Upper lobe of left lung (tissue), 6 donors: ENCODE data around the gene KIF25. TPM values are rescaled to one million over a fixed set of nuclear protein-coding genes. Genes with fewer than 3 reads are reported as not detected.

Experiments
- ATAC-seq, 2 donors: fragments of 200-7000 bp; cut with Tn5 transposase; one replicate each; pipeline ENCODE4 v1.9.1; 2022; ENCODE audit warnings: mild to moderate bottlenecking in 2 of 2, moderate library complexity in 2 of 2; ENCODE audit not compliant: low FRiP score in 2 of 2
- DNase-seq, 2 donors: peaks; one replicate each; pipeline ENCODE4 v3.0.0-alpha.2; 2019 to 2020
- H3K27ac ChIP-seq, 4 donors: fragments of 200-600 bp; sonication (generic); one replicate each; pipeline ENCODE4 v1.5.1; 2016 to 2019
- H3K27me3 ChIP-seq, 4 donors: fragments of 200-600 bp; sonication (generic); one replicate each; pipeline ENCODE4 v1.5.1; 2017 to 2019
- H3K36me3 ChIP-seq, 4 donors: fragments of 200-600 bp; sonication (generic); one replicate each; pipeline ENCODE4 v1.5.1; 2016 to 2019
- H3K4me1 ChIP-seq, 4 donors: fragments of 200-600 bp; sonication (generic); one replicate each; pipeline ENCODE4 v1.5.1; 2018 to 2019
- H3K4me3 ChIP-seq, 4 donors: fragments of 200-600 bp; sonication (generic); one replicate each; pipeline ENCODE4 v1.5.1; 2017 to 2019; ENCODE audit warnings: mild to moderate bottlenecking in 2 of 4, moderate library complexity in 1 of 4
- H3K9me3 ChIP-seq, 4 donors: fragments of 200-600 bp; sonication (generic); one replicate each; pipeline ENCODE4 v1.5.1; 2018 to 2019
- EP300 ChIP-seq, 4 donors: sonication (generic); formaldehyde crosslinking; IDR thresholded peaks; one replicate each; pipeline ENCODE4 v1.5.1; 2017; ENCODE audit warnings: antibody characterized with exemption in 4 of 4, control low read depth in 2 of 4
- POLR2A ChIP-seq, 4 donors: fragments of 450-650 bp; IDR thresholded peaks; one replicate each; pipeline ENCODE4 v1.5.1; 2016 to 2017; ENCODE audit warnings: antibody characterized with exemption in 4 of 4, mild to moderate bottlenecking in 2 of 4
- POLR2AphosphoS5 ChIP-seq, 2 donors: sonication (generic); formaldehyde crosslinking; IDR thresholded peaks; one replicate each; pipeline ENCODE4 v1.5.1; 2017; ENCODE audit warnings: antibody characterized with exemption in 2 of 2
- WGBS, 2 donors: methylation state at CpG; one replicate each; pipeline ENCODE4 v1.1.5; 2017 to 2018; 5-methylcytosine and 5-hydroxymethylcytosine counted together
- total RNA-seq, 6 donors: library from RNA; depleted of rRNA in 4 of 6; stranded (reverse); fragments of >200 nt in 4 of 6; gene quantifications; one replicate each; pipeline versions ENCODE4 v1.1.0 to v1.2.1, GENCODE V29; 2016 to 2021
- TF ChIP-seq, protein P1 (sequence below), 6 experiments: fragments of 450-650 bp in 4 of 6; fragments of 200-600 bp in 2 of 6; sonication (generic) in 2 of 6; IDR thresholded peaks; one replicate each; pipeline ENCODE4 v1.5.1; 2016 to 2019; ENCODE audit warnings: antibody characterized with exemption in 6 of 6
- donor health status: DM: no; HTN: no; CAD: no; lungs with moderate emphysema.
- donor health status: DM: no; HTN: yes; CAD: no; lungs with severe emphysema.

KIF25 gene, protein sequence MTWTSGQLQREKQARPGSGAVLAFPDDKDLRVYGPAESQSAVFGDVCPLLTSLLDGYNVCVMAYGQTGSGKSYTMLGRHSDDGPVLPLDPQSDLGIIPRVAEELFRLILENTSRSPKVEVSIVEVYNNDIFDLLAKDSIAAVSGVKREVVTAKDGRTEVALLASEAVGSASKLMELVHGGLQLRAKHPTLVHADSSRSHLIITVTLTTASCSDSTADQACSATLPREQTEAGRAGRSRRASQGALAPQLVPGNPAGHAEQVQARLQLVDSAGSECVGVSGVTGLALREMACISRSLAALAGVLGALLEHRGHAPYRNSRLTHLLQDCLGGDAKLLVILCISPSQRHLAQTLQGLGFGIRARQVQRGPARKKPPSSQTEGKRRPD
- total RNA-seq, result under 1 TPM in 3 of 6 donors, not detected in 3; 0.17 to 0.54 (median 0.30) TPM

GRCh38 chr6:167997642-167998041 is at the start of gene KIF25:
KIF25 (plus strand) TSS chr6:167997671; CDS start chr6:168029586, 31,915 bp downstream.
- TF ChIP-seq POLR2A (IDR thresholded peaks at IDR 0.05) (no peak), POLR2AphosphoS5 (IDR thresholded peaks at IDR 0.05) (no peak), EP300 (IDR thresholded peaks at IDR 0.05) (no peak)
- TF ChIP-seq, protein P1, sequence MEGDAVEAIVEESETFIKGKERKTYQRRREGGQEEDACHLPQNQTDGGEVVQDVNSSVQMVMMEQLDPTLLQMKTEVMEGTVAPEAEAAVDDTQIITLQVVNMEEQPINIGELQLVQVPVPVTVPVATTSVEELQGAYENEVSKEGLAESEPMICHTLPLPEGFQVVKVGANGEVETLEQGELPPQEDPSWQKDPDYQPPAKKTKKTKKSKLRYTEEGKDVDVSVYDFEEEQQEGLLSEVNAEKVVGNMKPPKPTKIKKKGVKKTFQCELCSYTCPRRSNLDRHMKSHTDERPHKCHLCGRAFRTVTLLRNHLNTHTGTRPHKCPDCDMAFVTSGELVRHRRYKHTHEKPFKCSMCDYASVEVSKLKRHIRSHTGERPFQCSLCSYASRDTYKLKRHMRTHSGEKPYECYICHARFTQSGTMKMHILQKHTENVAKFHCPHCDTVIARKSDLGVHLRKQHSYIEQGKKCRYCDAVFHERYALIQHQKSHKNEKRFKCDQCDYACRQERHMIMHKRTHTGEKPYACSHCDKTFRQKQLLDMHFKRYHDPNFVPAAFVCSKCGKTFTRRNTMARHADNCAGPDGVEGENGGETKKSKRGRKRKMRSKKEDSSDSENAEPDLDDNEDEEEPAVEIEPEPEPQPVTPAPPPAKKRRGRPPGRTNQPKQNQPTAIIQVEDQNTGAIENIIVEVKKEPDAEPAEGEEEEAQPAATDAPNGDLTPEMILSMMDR (IDR thresholded peaks at IDR 0.05), result no peak
- Histone ChIP-seq H3K27ac (no peak within 1 kb of the TSS), H3K9me3 (no peaks in the 10 kb centered on the region), H3K36me3 (no peaks in the 10 kb centered on the region), H3K4me3 (no peak within 1 kb of the TSS), H3K4me1 (peaks cover 0 to 2% (median 0%) of the 10 kb centered on the region in 4 donors), H3K27me3 (no peaks in the 10 kb centered on the region)
- WGBS, 2 donors, result 82 to 92% methylated on average over 9 of the region's 9 CpGs
- DNase-seq (no peak), ATAC-seq (no peak)

- no peaks in the 10 kb centered on the region for H3K4me1 ChIP-seq
- WGBS, 2 donors, result 95 to 97% methylated on average over 1 of the region's 1 CpG
- H3K36me3 ChIP-seq, result peaks cover 40 to 100% (median 62%) of the 10 kb centered on the region in 4 donors
- no peak overlapping the region for H3K27ac ChIP-seq
- TF ChIP-seq, protein P1 (IDR thresholded peaks at IDR 0.05), result no peak
- TF ChIP-seq POLR2A (IDR thresholded peaks at IDR 0.05), result no peak
- no peak for TF ChIP-seq POLR2AphosphoS5 (IDR thresholded peaks at IDR 0.05)
- TF ChIP-seq EP300 (IDR thresholded peaks at IDR 0.05), result no peak
- ATAC-seq (no peak), DNase-seq (no peak)
- H3K27me3 ChIP-seq, result no peaks in the 10 kb centered on the region
- no peak overlapping the region for H3K4me3 ChIP-seq
- no peaks in the 10 kb centered on the region for H3K9me3 ChIP-seq
These were observed 49.8 kb upstream of the KIF25 start for GRCh38 chr6:167947716-167948115.

DNA sequence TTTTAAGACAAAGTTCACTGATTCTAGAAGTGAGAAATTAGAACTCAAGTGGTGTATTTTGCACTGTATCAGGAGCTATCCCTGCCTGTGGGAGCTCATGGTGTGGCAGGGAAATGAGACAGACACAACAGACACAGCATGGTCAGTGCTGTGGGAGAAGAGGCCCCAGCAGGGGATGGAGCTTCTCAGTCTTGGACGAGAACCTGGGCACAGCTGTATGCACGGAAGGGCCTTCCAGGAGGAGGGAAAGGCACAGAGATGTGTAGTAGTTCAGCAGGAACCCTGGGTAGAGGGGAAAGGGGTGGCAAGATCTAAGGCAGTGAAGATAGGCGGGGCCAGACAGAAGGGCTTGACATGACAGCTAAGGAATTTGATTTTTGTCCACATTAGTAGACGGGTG is 48.8 kb upstream of the KIF25 start:
- ATAC-seq (no peak), DNase-seq (no peak)
- 87 to 91% methylated on average over 4 of the region's 4 CpGs for WGBS, 2 donors
- Histone ChIP-seq H3K36me3 (peaks cover 33 to 99% (median 62%) of the 10 kb centered on the region in 4 donors), H3K4me3 (no peak overlapping the region), H3K27me3 (no peaks in the 10 kb centered on the region), H3K4me1 (no peaks in the 10 kb centered on the region), H3K9me3 (no peaks in the 10 kb centered on the region), H3K27ac (peak overlapping the region in 1 of 4 donors; percentile 27)
- TF ChIP-seq POLR2AphosphoS5 (IDR thresholded peaks at IDR 0.05), result no peak
- TF ChIP-seq EP300 (IDR thresholded peaks at IDR 0.05), result no peak
- TF ChIP-seq POLR2A (IDR thresholded peaks at IDR 0.05), result no peak
- TF ChIP-seq, protein P1 (IDR thresholded peaks at IDR 0.05), result no peak

- TF ChIP-seq POLR2AphosphoS5 (IDR thresholded peaks at IDR 0.05) (no peak), EP300 (IDR thresholded peaks at IDR 0.05) (no peak), POLR2A (IDR thresholded peaks at IDR 0.05) (no peak)
- TF ChIP-seq, protein P1 (IDR thresholded peaks at IDR 0.05), result no peak
- 87 to 89% methylated on average over 7 of the region's 7 CpGs for WGBS, 2 donors
- H3K9me3 ChIP-seq, result no peaks in the 10 kb centered on the region
These were observed 48.3 kb upstream of the KIF25 start for GRCh38 chr6:167949121-167949684.

More at GRCh38 chr6:167949121-167949684, 48.3 kb upstream of the KIF25 start:
- no peak for ATAC-seq
- Histone ChIP-seq H3K27ac (peak overlapping the region in 1 of 4 donors; percentile 27), H3K36me3 (peaks cover 28 to 99% (median 57%) of the 10 kb centered on the region in 4 donors), H3K4me3 (no peak overlapping the region), H3K27me3 (no peaks in the 10 kb centered on the region), H3K4me1 (no peaks in the 10 kb centered on the region)
- no peak for DNase-seq
